H1 (cell line): ENCODE measurements around the gene STX17. TPM values are rescaled to one million over a fixed set of nuclear protein-coding genes. Genes with fewer than 3 reads are reported as not detected.

ENCODE experiments used
- RAD21 ChIP-seq, 2 experiments: IDR thresholded peaks in 1 of 2; conservative IDR thresholded peaks in 1 of 2; 2 replicates each; pipeline ENCODE4 v1.6.1; 2011; ENCODE audit warnings: low read depth in 2 of 2, low read length in 2 of 2, improper control_type of control experiment in 1 of 2, inconsistent platforms in 1 of 2, mild to moderate bottlenecking in 1 of 2, moderate library complexity in 1 of 2
- SP2 ChIP-seq: IDR thresholded peaks from 2 replicates; pipeline ENCODE4 v1.6.1; 2012; ENCODE audit warnings: mild to moderate bottlenecking, low read length, inconsistent platforms
- USF2 ChIP-seq: IDR thresholded peaks from 2 replicates; pipeline ENCODE4 v1.6.1; 2011; ENCODE audit warnings: low read length, improper control_type of control experiment
- YY1 ChIP-seq: IDR thresholded peaks from 2 replicates; pipeline ENCODE4 v1.6.1; 2011; ENCODE audit warnings: low read depth, mild to moderate bottlenecking, low read length
- polyA plus RNA-seq, 7 experiments: library from polyadenylated mRNA; depleted of rRNA in 3 of 7; stranded (reverse) in 5 of 7; unstranded in 2 of 7; fragments of >200 nt in 5 of 7; fragments of 200-250 nt in 2 of 7; gene quantifications; 1 replicate in 5 of 7; 2 replicates in 1 of 7; 4 replicates in 1 of 7; pipeline versions ENCODE4 v1.2.1 to v1.2.3, GENCODE V29; 2011 to 2013; ENCODE audit warnings: missing spikeins in 2 of 7, mixed read lengths in 2 of 7
- total RNA-seq: library from RNA; stranded (reverse); fragmentation: NEBNext Ultra II Directional; extraction: Animal tissue kit (Norgen Biotek cat#: 25700); gene quantifications from 2 replicates; pipeline ENCODE4 v1.2.1, GENCODE V29; 2021

Gene STX17
- total and polyA plus RNA-seq, 2 of the 8 experiments (the other 6 are each of a cell fraction or from before 2014, with no cell fraction given) = 4.5 to 16.3 TPM

DNA sequence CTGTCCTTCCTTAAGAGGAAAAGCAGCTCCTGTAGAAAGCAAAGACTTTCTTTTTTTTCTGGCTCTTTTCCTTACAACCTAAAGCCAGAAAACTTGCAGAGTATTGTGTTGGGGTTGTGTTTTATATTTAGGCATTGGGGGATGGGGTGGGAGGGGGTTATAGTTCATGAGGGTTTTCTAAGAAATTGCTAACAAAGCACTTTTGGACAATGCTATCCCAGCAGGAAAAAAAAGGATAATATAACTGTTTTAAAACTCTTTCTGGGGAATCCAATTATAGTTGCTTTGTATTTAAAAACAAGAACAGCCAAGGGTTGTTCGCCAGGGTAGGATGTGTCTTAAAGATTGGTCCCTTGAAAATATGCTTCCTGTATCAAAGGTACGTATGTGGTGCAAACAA lies 42.5 kb upstream of the STX17 start (continued):
- no peak for TF ChIP-seq RAD21 (IDR thresholded peaks at IDR 0.05 in 1 of 2, conservative IDR thresholded peaks at IDR 0.05 in 1 of 2; ENCODE audit: low read depth in 2 of 2, low read length in 2 of 2)
- no peak for TF ChIP-seq SP2
- TF ChIP-seq YY1 = no peak
- no peak for TF ChIP-seq USF2
